CD4-positive, alpha-beta T cell treated with Interleukin-6 for 4 hours (primary cell): Measurements from ENCODE around the gene FKBP8.
"Not testable (repeated sequence)": the region's sequence is repeated elsewhere in the genome, so short reads cannot be mapped to it uniquely, and the experiment has no call there.

ENCODE experiments used
- DNase-seq: peaks from one replicate; pipeline ENCODE4 v3.0.0-alpha.2; 2020; ENCODE audit warnings: mixed read lengths

FKBP8 gene

GRCh38 chr19:18558202-18558555, 14.8 kb upstream of the FKBP8 start:
- no peak for DNase-seq

- DNase-seq, result peak; percentile 99
Observed at GRCh38 chr19:18557411-18558201, 14.2 kb upstream of the FKBP8 start, which contains the start of gene KXD1. TSS of gene KXD1 (plus strand) at chr19:18557870. CDS start at chr19:18562057, 4,187 bp downstream.

GRCh38 chr19:18551631-18552030, 8.3 kb upstream of the FKBP8 start:
- DNase-seq, result no peak

GRCh38 chr19:18543814-18544475, 572 bp upstream of the FKBP8 start:
- DNase-seq, result peak; percentile 85

- no peak for DNase-seq
Observed at GRCh38 chr19:18541992-18542940, 1.1 kb downstream of the FKBP8 start.

GRCh38 chr19:18541258-18541991, 1.9 kb downstream of the FKBP8 start:
- no peak for DNase-seq

GRCh38 chr19:18540200-18540599, 3.2 kb downstream of the FKBP8 start:
- DNase-seq, result not testable (repeated sequence)

GRCh38 chr19:18539372-18539771, 4.0 kb downstream of the FKBP8 start:
- no peak for DNase-seq

GRCh38 chr19:18538115-18538514, 5.3 kb downstream of the FKBP8 start:
- no peak for DNase-seq

GRCh38 chr19:18537431-18537830, 5.9 kb downstream of the FKBP8 start:
- DNase-seq, result no peak

- DNase-seq, result no peak
Observed at GRCh38 chr19:18536475-18536874, 6.9 kb downstream of the FKBP8 start.

- DNase-seq, result no peak
Observed at GRCh38 chr19:18533058-18533457, 10.3 kb downstream of the FKBP8 start.

GRCh38 chr19:18532168-18532890, 11.0 kb downstream of the FKBP8 start:
- DNase-seq, result no peak

- DNase-seq, result no peak
Observed at GRCh38 chr19:18531485-18531884, 11.9 kb downstream of the FKBP8 start.

GRCh38 chr19:18529782-18530181, 13.6 kb downstream of the FKBP8 start:
- no peak for DNase-seq

- no peak for DNase-seq
Observed at GRCh38 chr19:18526316-18526715, 17.1 kb downstream of the FKBP8 start.

- DNase-seq, result no peak
Observed at GRCh38 chr19:18523841-18524240, 19.5 kb downstream of the FKBP8 start.

- DNase-seq, result not testable (repeated sequence)
Observed at GRCh38 chr19:18522862-18523440, 20.4 kb downstream of the FKBP8 start.

- DNase-seq, result peak; percentile 100
Observed at GRCh38 chr19:18522124-18522861, 21.1 kb downstream of the FKBP8 start.

GRCh38 chr19:18521692-18522123, 21.7 kb downstream of the FKBP8 start, which contains the start of gene ELL:
TSS of gene ELL (minus strand) at chr19:18522070. CDS start at chr19:18522055, 15 bp downstream.
- no peak for DNase-seq
